Stimulated activated CD8-positive, alpha-beta memory T cell treated with anti-CD3 and anti-CD28 coated beads, Interleukin-15, amount 100 ng/mL, for 48 hours (primary cell): ENCODE results near the gene UNCX.
"Not testable (repeated sequence)": the region's sequence is repeated elsewhere in the genome, so short reads cannot be mapped to it uniquely, and the experiment has no call there.

Source experiments
- DNase-seq, 2 donors: peaks; one replicate each; pipeline ENCODE4 v3.0.0-alpha.2; 2020; ENCODE audit warnings: low read depth in 2 of 2

Gene UNCX

DNA sequence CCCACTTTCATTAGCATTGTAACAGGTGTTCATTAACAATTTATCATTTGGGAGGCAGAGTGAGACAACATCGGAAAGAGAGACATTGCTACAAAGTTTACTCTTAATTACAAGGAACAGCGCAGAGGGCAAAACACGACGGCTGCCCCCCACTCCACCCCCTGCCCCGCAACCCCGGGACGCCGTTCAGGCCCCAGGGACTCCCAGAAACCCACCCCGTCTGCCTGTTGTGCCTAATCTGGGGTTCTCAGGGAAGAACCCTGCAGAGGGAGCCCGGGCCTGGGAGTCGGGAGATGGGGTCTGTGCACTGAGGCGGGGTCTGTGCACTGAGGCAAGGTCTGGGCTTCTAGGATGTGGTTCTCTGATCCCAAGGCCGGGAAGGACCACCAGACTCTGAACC lies 25.2 kb downstream of the UNCX start:
- no peak for DNase-seq

GRCh38 chr7:1259621-1260243 lies 27.1 kb downstream of the UNCX start:
- DNase-seq, result no peak

GRCh38 chr7:1260244-1260635 lies 27.6 kb downstream of the UNCX start:
- no peak for DNase-seq

DNA sequence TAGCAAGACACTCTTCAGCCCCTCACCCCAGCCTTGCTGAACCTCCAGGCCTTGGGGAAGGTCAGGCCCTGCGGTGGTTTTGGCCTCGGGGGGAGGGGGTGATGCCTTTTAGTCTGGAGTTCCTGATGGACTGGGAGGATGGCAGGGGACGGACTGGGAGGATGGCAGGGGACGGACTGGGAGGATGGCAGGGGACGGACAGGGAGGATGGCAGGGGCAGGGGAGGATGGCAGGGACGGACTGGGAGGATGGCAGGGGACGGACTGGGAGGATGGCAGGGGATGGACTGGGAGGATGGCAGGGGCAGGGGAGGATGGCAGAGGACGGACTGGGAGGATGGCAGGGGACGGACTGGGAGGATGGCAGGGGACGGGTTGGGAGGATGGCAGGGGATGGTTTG lies 28.4 kb downstream of the UNCX start:
- not testable (repeated sequence) for DNase-seq

GRCh38 chr7:1262441-1262840 lies 29.8 kb downstream of the UNCX start:
- DNase-seq, result no peak

GRCh38 chr7:1263391-1263951 lies 30.8 kb downstream of the UNCX start:
- no peak for DNase-seq

- DNase-seq, result no peak
Observed at GRCh38 chr7:1264345-1265280, 31.9 kb downstream of the UNCX start.

- no peak for DNase-seq
Observed at GRCh38 chr7:1267016-1267900, 34.6 kb downstream of the UNCX start.

DNA sequence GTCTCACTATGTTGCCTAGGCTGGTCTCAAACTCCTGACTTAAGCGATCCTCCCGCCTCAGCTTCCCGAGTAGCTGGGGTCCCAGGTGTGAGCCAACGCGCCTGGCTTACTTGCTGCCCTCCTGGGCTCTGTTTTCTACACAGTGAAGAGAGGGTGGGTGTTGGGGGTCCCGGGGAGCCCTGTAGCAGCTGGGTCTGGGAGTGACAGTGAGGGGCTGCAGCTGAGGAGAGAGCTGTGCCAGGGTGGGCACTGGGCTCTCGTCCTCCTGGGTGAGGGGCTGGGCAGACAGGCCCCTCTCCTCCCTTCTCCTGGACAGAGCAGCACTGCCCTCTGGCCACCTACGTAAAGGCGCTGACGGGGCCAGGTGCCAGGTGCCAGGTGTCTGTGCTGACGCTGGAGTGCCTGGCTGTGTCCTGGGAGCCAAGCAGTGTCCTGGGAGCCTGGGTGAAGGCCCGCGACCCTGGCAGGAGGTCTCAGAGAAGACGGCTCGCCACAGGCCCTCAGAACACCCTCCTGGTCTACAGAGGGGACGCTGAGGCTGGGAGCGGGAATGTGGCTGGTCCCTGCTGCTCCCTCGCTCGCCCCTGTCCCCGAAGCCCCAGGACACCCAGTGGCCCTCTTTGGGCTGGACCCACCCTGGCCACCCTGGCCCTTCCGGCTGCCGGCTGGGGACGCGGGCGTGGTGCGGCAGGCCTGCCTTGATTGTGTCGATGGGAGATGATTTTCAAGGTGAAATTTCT lies 35.6 kb downstream of the UNCX start:
- DNase-seq, result no peak

- no peak for DNase-seq
Observed at GRCh38 chr7:1268866-1269265, 36.2 kb downstream of the UNCX start.

- no peak for DNase-seq
Observed at GRCh38 chr7:1269336-1269890, 36.7 kb downstream of the UNCX start.

GRCh38 chr7:1270181-1270580 lies 37.5 kb downstream of the UNCX start:
- DNase-seq, result no peak

DNA sequence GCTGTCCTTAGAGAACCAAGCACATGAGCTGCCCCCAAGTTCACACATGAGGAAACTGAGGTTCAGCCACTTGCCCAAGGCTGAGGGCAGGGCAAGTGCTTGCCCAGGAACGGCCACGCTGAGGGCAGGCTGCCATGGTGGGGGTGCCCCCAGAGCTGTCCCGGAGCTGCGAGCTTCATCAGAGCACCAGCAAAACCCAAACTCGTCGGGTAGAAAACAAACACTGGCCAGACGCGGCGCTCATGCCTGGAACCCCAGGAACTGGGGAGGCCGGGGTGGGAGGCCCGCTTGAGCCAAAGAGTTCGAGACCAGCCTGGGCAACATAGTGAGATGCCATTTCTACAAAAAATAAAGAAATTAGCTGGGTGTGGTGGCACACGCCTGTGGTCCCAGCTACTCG lies 38.4 kb downstream of the UNCX start:
- DNase-seq, result no peak

- no peak for DNase-seq
Observed at GRCh38 chr7:1271656-1272055, 39.0 kb downstream of the UNCX start.

GRCh38 chr7:1272136-1272535 lies 39.5 kb downstream of the UNCX start:
- DNase-seq, result not testable (repeated sequence)

DNA sequence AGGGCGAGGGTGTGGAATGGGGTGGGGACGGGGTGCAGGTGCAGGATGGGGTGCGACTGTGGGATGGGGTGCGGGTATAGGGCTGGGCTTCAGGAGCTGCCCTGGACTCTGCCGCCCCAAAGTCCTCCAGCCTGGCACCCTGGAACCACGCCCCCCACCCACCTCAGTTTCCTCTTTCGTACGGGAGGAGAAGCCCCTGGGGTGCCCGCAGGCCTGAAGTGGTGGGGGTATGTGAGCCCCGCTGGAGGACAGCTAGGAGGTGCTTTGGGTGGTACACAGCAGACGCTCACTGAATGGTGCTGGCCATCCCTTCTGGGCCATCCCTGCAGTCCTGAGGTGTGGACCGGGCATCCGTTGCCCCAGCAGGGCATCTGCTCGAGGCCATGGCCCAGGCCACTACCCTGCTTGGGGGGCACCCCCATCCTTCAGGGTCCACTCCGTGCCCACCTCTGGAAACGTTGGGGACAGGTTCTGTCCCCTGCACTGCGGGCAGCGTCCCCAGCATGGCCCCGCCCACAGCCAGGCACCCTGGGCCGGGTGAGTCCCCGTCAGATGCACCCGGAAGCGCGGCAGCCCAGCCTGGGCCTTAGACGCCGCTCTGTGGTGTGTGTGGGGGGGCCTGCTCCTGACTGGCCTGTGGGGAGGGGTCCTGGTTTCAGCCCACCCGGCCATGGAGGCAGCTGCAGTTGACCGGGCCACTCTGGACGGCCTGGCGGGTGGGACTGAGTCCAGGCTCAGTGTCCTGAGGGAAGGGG lies 41.6 kb downstream of the UNCX start:
- DNase-seq, result no peak

GRCh38 chr7:1274876-1275375 lies 42.3 kb downstream of the UNCX start:
- DNase-seq, result no peak

DNA sequence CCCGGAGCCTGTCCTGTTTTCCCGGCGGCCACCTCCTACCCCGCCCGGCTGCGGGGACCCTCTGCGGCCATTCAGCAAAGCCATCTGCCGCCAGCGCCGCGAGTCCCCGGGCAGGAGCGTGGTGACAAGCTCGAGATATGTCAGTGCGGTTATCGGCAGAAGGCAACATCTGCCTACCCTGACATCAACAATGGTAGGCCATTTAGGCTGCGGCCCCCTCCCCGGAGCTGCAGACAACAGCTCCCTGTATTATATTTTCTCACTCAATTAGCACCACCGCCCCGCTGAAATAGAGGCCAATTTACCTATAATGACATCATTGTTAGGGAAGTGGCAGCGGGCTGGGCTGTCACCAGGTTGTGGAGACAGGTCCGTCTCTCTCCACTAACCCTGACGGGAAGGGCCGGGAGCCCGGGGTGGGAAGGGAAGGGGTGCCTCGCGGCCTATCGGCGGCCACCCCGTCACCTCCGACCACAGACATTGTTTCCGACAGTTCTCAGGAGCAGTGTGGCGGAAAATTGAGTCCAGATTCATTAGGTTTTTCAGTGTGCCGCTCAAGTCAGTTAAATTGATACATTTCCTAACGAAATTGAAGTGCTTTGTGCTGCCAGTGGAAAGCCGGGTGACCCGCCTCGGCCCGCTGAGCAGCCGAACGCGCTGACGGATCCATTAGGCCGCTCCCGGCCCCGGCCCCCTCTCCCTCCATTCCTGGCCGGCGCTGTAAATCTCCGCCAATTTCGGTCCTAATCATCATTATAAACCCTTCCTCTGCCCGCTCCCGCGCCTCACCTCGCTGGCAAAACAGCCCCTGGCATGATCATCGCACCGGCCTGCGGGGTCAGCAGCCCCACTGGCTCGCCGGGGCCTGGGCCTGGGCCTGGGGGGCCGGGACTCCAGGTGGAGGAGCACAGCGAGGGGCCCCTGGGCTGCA lies 43.0 kb downstream of the UNCX start:
- no peak for DNase-seq
